ENCODE data around the gene NUDCD3.

NUDCD3 gene

GRCh38 chr7:44398953-44399574 lies 91.4 kb downstream of the NUDCD3 start:
- Histone ChIP-seq H4K20me1 (ENCODE audit: insufficient read depth, low read length, poor library complexity, severe bottlenecking) (no peaks in the 10 kb centered on the region), H3K4me1 (ENCODE audit: insufficient read depth, low read length, poor library complexity, severe bottlenecking) (no peaks in the 10 kb centered on the region), H3K4me3 (ENCODE audit: low read length, poor library complexity, severe bottlenecking) (no peak overlapping the region), H3K79me2 (ENCODE audit: insufficient read depth, low read length) (no peaks in the 10 kb centered on the region), H3K27me3 (ENCODE audit: insufficient read depth, low read length, poor library complexity, severe bottlenecking) (no peaks in the 10 kb centered on the region), H2AFZ (ENCODE audit: low read length) (no peak overlapping the region), H3K9ac (ENCODE audit: low read depth, low read length, poor library complexity, severe bottlenecking) (no peak overlapping the region), H3K36me3 (ENCODE audit: insufficient read depth, low read length) (peaks cover 55% of the 10 kb centered on the region; the same call in 1 of the 2 replicates), H3K9me2 (replicated peaks; ENCODE audit: low read depth, low read length) (no peaks in the 10 kb centered on the region), H3K4me2 (ENCODE audit: low read depth, low read length, poor library complexity, severe bottlenecking) (no peak overlapping the region), H3F3A (ENCODE audit: low read depth) (no peaks in the 10 kb centered on the region), H3K9me3 (ENCODE audit: insufficient read depth, low read depth, low read length) (no peaks in the 10 kb centered on the region)
- TF ChIP-seq CTCF (conservative IDR thresholded peaks at IDR 0.05; ENCODE audit: low read length) (no peak), EZH2phosphoT487 (IDR thresholded peaks at IDR 0.05; ENCODE audit: borderline replicate concordance) (no peak)

GRCh38 chr7:44398511-44398911 lies 91.9 kb downstream of the NUDCD3 start:
- peaks cover 50% of the 10 kb centered on the region; the same call in 1 of the 2 replicates for H3K36me3 ChIP-seq (ENCODE audit: insufficient read depth, low read length)

GRCh38 chr7:44396931-44397545 lies 93.4 kb downstream of the NUDCD3 start:
- H3K36me3 ChIP-seq (ENCODE audit: insufficient read depth, low read length): peaks cover 43% of the 10 kb centered on the region; the same call in 1 of the 2 replicates
- no peaks in the 10 kb centered on the region for H3K9me2 ChIP-seq (replicated peaks; ENCODE audit: low read depth, low read length)
- no peaks in the 10 kb centered on the region for H3K4me1 ChIP-seq (ENCODE audit: insufficient read depth, low read length, poor library complexity, severe bottlenecking)
- H3K9ac ChIP-seq (ENCODE audit: low read depth, low read length, poor library complexity, severe bottlenecking): no peak overlapping the region
- TF ChIP-seq CTCF (conservative IDR thresholded peaks at IDR 0.05; ENCODE audit: low read length) (no peak), EZH2phosphoT487 (IDR thresholded peaks at IDR 0.05; ENCODE audit: borderline replicate concordance) (no peak)
- H3K79me2 ChIP-seq (ENCODE audit: insufficient read depth, low read length): no peaks in the 10 kb centered on the region
- H3K27me3 ChIP-seq (ENCODE audit: insufficient read depth, low read length, poor library complexity, severe bottlenecking): no peaks in the 10 kb centered on the region
- H3K4me2 ChIP-seq (ENCODE audit: low read depth, low read length, poor library complexity, severe bottlenecking): no peak overlapping the region
- H2AFZ ChIP-seq (ENCODE audit: low read length): no peak overlapping the region
- no peaks in the 10 kb centered on the region for H4K20me1 ChIP-seq (ENCODE audit: insufficient read depth, low read length, poor library complexity, severe bottlenecking)
- H3F3A ChIP-seq (ENCODE audit: low read depth): no peaks in the 10 kb centered on the region
- no peaks in the 10 kb centered on the region for H3K9me3 ChIP-seq (ENCODE audit: insufficient read depth, low read depth, low read length)
- no peak overlapping the region for H3K4me3 ChIP-seq (ENCODE audit: low read length, poor library complexity, severe bottlenecking)

More at GRCh38 chr7:44398511-44398911, 91.9 kb downstream of the NUDCD3 start:
- Histone ChIP-seq H4K20me1 (ENCODE audit: insufficient read depth, low read length, poor library complexity, severe bottlenecking) (no peaks in the 10 kb centered on the region), H3K9me3 (ENCODE audit: insufficient read depth, low read depth, low read length) (no peaks in the 10 kb centered on the region), H3K27me3 (ENCODE audit: insufficient read depth, low read length, poor library complexity, severe bottlenecking) (no peaks in the 10 kb centered on the region), H3K4me3 (ENCODE audit: low read length, poor library complexity, severe bottlenecking) (no peak overlapping the region), H2AFZ (ENCODE audit: low read length) (no peak overlapping the region), H3F3A (ENCODE audit: low read depth) (no peaks in the 10 kb centered on the region), H3K79me2 (ENCODE audit: insufficient read depth, low read length) (no peaks in the 10 kb centered on the region), H3K4me1 (ENCODE audit: insufficient read depth, low read length, poor library complexity, severe bottlenecking) (no peaks in the 10 kb centered on the region), H3K4me2 (ENCODE audit: low read depth, low read length, poor library complexity, severe bottlenecking) (no peak overlapping the region), H3K9ac (ENCODE audit: low read depth, low read length, poor library complexity, severe bottlenecking) (no peak overlapping the region), H3K9me2 (replicated peaks; ENCODE audit: low read depth, low read length) (no peaks in the 10 kb centered on the region)
- TF ChIP-seq EZH2phosphoT487 (IDR thresholded peaks at IDR 0.05; ENCODE audit: borderline replicate concordance): no peak
- TF ChIP-seq CTCF (conservative IDR thresholded peaks at IDR 0.05; ENCODE audit: low read length): no peak
